ENCODE results near the gene KRT2.

KRT2 gene

GRCh38 chr12:52662093-52662917, 10.3 kb upstream of the KRT2 start:
- H3K9me3 ChIP-seq (ENCODE audit: insufficient read depth, low read depth, low read length) = no peaks in the 10 kb centered on the region
- no peaks in the 10 kb centered on the region for H3K4me1 ChIP-seq (ENCODE audit: insufficient read depth, low read length)
- no peaks in the 10 kb centered on the region for H3K36me3 ChIP-seq (ENCODE audit: insufficient read depth, low read depth, low read length)
- no peak overlapping the region for H3K4me3 ChIP-seq (ENCODE audit: low read length)
- no peak overlapping the region for H3K27ac ChIP-seq (ENCODE audit: low read length)
- no peak overlapping the region for H3K9ac ChIP-seq (ENCODE audit: low read depth, low read length)
- H3K27me3 ChIP-seq (ENCODE audit: insufficient read depth, low read length) = no peaks in the 10 kb centered on the region

DNA sequence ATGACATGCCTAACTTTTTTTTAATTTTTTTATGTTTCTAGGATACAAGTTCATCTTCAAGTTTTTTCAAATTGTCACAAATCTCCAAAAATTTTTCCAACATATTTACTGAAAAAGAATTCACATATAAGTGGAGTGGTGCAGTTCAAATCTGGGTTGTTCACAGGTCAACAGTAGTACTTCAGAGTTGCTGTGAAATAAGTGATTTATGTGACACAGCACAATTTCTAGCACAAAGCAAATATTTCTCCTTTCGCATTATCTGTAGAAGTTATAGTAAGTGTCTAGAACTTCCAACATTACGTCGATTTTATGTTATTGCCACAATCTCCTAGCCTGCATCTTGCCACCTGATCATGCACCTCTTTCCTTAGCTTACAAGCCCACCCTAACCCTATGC, 9.7 kb upstream of the KRT2 start:
- Histone ChIP-seq H3K4me1 (ENCODE audit: insufficient read depth, low read length) (no peaks in the 10 kb centered on the region), H3K27ac (ENCODE audit: low read length) (no peak overlapping the region), H3K4me3 (ENCODE audit: low read length) (no peak overlapping the region), H3K9me3 (ENCODE audit: insufficient read depth, low read depth, low read length) (no peaks in the 10 kb centered on the region), H3K27me3 (ENCODE audit: insufficient read depth, low read length) (no peaks in the 10 kb centered on the region), H3K36me3 (ENCODE audit: insufficient read depth, low read depth, low read length) (no peaks in the 10 kb centered on the region), H3K9ac (ENCODE audit: low read depth, low read length) (no peak overlapping the region)

GRCh38 chr12:52660934-52661499, 9.0 kb upstream of the KRT2 start:
- H3K27ac ChIP-seq (ENCODE audit: low read length) = no peak overlapping the region
- H3K27me3 ChIP-seq (ENCODE audit: insufficient read depth, low read length) = no peaks in the 10 kb centered on the region
- H3K4me1 ChIP-seq (ENCODE audit: insufficient read depth, low read length) = no peaks in the 10 kb centered on the region
- no peak overlapping the region for H3K9ac ChIP-seq (ENCODE audit: low read depth, low read length)
- no peaks in the 10 kb centered on the region for H3K36me3 ChIP-seq (ENCODE audit: insufficient read depth, low read depth, low read length)
- no peak overlapping the region for H3K4me3 ChIP-seq (ENCODE audit: low read length)
- no peaks in the 10 kb centered on the region for H3K9me3 ChIP-seq (ENCODE audit: insufficient read depth, low read depth, low read length)

- no peak overlapping the region for H3K27ac ChIP-seq (ENCODE audit: low read length)
- no peak overlapping the region for H3K4me3 ChIP-seq (ENCODE audit: low read length)
- H3K9me3 ChIP-seq (ENCODE audit: insufficient read depth, low read depth, low read length) = no peaks in the 10 kb centered on the region
- no peak overlapping the region for H3K9ac ChIP-seq (ENCODE audit: low read depth, low read length)
- H3K27me3 ChIP-seq (ENCODE audit: insufficient read depth, low read length) = no peaks in the 10 kb centered on the region
- H3K36me3 ChIP-seq (ENCODE audit: insufficient read depth, low read depth, low read length) = no peaks in the 10 kb centered on the region
- no peaks in the 10 kb centered on the region for H3K4me1 ChIP-seq (ENCODE audit: insufficient read depth, low read length)
Measured at GRCh38 chr12:52659951-52660350, 7.9 kb upstream of the KRT2 start.

- no peak overlapping the region for H3K4me3 ChIP-seq (ENCODE audit: low read length)
- H3K27ac ChIP-seq (ENCODE audit: low read length) = no peak overlapping the region
- H3K9ac ChIP-seq (ENCODE audit: low read depth, low read length) = no peak overlapping the region
- no peaks in the 10 kb centered on the region for H3K27me3 ChIP-seq (ENCODE audit: insufficient read depth, low read length)
- no peaks in the 10 kb centered on the region for H3K4me1 ChIP-seq (ENCODE audit: insufficient read depth, low read length)
- H3K36me3 ChIP-seq (ENCODE audit: insufficient read depth, low read depth, low read length) = no peaks in the 10 kb centered on the region
- H3K9me3 ChIP-seq (ENCODE audit: insufficient read depth, low read depth, low read length) = no peaks in the 10 kb centered on the region
Measured at GRCh38 chr12:52659395-52659794, 7.4 kb upstream of the KRT2 start.

DNA sequence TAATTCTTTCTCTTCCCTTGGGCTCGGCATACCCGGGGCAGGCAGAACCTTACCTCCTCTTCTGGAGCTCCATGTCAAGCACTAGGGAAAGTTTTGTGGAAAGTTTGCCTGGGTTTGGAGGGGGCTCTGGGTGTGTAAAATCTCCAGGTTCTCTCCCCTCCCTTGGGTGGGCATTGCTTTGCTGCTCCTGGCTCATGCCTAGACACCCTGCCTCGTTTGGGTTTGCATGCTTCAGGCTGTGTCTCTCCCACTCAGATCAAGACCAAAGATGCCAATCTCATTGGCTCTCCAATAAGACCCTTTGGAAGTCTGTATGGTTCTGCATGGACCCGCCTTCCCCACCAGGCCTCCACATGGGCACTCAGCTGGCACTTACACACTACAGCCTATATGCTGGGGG, 6.2 kb upstream of the KRT2 start:
- no peaks in the 10 kb centered on the region for H3K4me1 ChIP-seq (ENCODE audit: insufficient read depth, low read length)
- H3K27me3 ChIP-seq (ENCODE audit: insufficient read depth, low read length) = no peaks in the 10 kb centered on the region
- H3K36me3 ChIP-seq (ENCODE audit: insufficient read depth, low read depth, low read length) = no peaks in the 10 kb centered on the region
- no peak overlapping the region for H3K4me3 ChIP-seq (ENCODE audit: low read length)
- no peaks in the 10 kb centered on the region for H3K9me3 ChIP-seq (ENCODE audit: insufficient read depth, low read depth, low read length)
- no peak overlapping the region for H3K9ac ChIP-seq (ENCODE audit: low read depth, low read length)
- H3K27ac ChIP-seq (ENCODE audit: low read length) = no peak overlapping the region

DNA sequence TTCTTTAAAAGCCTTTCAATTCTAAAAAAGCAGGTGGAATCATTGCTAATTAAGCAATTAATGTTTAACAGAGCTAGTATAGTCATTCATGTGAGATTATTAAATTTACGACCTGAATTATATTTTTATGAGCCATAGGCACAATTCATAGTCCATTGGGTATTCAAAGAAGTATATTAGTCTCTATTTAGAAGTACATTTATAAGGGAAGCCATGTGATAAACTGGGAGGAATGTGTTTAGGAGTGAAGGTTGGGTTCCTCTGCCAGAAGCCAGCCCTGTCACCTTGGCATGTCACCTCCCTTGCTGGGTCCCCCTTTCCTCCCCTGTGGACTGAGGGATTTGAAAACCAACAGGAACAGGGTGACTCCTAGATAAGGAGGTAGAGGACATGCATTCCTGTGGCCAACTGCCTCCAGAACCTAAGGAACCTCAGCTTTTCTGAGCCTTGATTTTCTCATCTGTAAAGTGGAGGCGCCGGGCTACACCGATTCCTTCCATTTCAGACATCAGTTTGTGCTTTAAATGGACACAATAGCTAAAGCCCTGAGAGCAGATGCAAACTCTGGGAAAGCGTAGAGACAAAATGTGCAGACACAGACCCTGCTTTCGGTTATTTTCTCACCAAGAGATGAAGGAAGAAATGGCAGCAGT, 5.4 kb upstream of the KRT2 start:
- H3K27ac ChIP-seq (ENCODE audit: low read length) = no peak overlapping the region
- H3K27me3 ChIP-seq (ENCODE audit: insufficient read depth, low read length) = no peaks in the 10 kb centered on the region
- no peaks in the 10 kb centered on the region for H3K4me1 ChIP-seq (ENCODE audit: insufficient read depth, low read length)
- no peak overlapping the region for H3K9ac ChIP-seq (ENCODE audit: low read depth, low read length)
- no peaks in the 10 kb centered on the region for H3K36me3 ChIP-seq (ENCODE audit: insufficient read depth, low read depth, low read length)
- no peaks in the 10 kb centered on the region for H3K9me3 ChIP-seq (ENCODE audit: insufficient read depth, low read depth, low read length)
- H3K4me3 ChIP-seq (ENCODE audit: low read length) = no peak overlapping the region

- no peak overlapping the region for H3K27ac ChIP-seq (ENCODE audit: low read length)
- H3K4me3 ChIP-seq (ENCODE audit: low read length) = no peak overlapping the region
Measured at GRCh38 chr12:52656616-52657015, 4.6 kb upstream of the KRT2 start.

DNA sequence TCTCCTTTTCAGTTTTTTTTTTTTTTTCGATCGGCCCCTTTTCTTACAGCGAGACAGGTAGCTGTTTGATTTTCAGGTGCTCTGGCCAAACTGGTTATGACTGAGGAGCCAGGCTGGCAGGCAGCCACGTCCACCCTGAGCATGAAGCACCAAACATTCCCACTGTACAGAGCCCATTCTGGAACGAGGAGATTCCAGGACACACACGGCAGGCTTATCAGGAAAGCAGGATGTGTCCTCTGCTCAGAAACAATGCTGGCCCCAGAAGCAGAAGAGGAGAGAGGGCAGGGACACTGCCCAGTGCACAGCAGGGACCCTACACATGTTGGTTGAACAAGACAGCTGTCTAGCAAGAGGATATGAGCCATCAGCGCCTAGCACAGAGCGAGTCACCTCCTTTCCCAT, 3.7 kb upstream of the KRT2 start:
- Histone ChIP-seq H3K9ac (ENCODE audit: low read depth, low read length) (no peak overlapping the region), H3K4me1 (ENCODE audit: insufficient read depth, low read length) (no peaks in the 10 kb centered on the region), H3K9me3 (ENCODE audit: insufficient read depth, low read depth, low read length) (no peaks in the 10 kb centered on the region; the same call in 1 of the 2 replicates), H3K36me3 (ENCODE audit: insufficient read depth, low read depth, low read length) (no peaks in the 10 kb centered on the region), H3K27ac (ENCODE audit: low read length) (no peak overlapping the region), H3K27me3 (ENCODE audit: insufficient read depth, low read length) (no peaks in the 10 kb centered on the region), H3K4me3 (ENCODE audit: low read length) (no peak overlapping the region)

More at GRCh38 chr12:52656616-52657015, 4.6 kb upstream of the KRT2 start:
- H3K4me1 ChIP-seq (ENCODE audit: insufficient read depth, low read length) = no peaks in the 10 kb centered on the region
- H3K9me3 ChIP-seq (ENCODE audit: insufficient read depth, low read depth, low read length) = no peaks in the 10 kb centered on the region; the same call in 1 of the 2 replicates
- no peaks in the 10 kb centered on the region for H3K36me3 ChIP-seq (ENCODE audit: insufficient read depth, low read depth, low read length)
- no peaks in the 10 kb centered on the region for H3K27me3 ChIP-seq (ENCODE audit: insufficient read depth, low read length)
- no peak overlapping the region for H3K9ac ChIP-seq (ENCODE audit: low read depth, low read length)

GRCh38 chr12:52655251-52655650, 3.2 kb upstream of the KRT2 start:
- H3K36me3 ChIP-seq (ENCODE audit: insufficient read depth, low read depth, low read length) = no peaks in the 10 kb centered on the region
- H3K4me1 ChIP-seq (ENCODE audit: insufficient read depth, low read length) = no peaks in the 10 kb centered on the region
- no peaks in the 10 kb centered on the region for H3K27me3 ChIP-seq (ENCODE audit: insufficient read depth, low read length)
- H3K4me3 ChIP-seq (ENCODE audit: low read length) = no peak overlapping the region
- no peak overlapping the region for H3K27ac ChIP-seq (ENCODE audit: low read length)
- no peaks in the 10 kb centered on the region; the same call in 1 of the 2 replicates for H3K9me3 ChIP-seq (ENCODE audit: insufficient read depth, low read depth, low read length)
- H3K9ac ChIP-seq (ENCODE audit: low read depth, low read length) = no peak overlapping the region

DNA sequence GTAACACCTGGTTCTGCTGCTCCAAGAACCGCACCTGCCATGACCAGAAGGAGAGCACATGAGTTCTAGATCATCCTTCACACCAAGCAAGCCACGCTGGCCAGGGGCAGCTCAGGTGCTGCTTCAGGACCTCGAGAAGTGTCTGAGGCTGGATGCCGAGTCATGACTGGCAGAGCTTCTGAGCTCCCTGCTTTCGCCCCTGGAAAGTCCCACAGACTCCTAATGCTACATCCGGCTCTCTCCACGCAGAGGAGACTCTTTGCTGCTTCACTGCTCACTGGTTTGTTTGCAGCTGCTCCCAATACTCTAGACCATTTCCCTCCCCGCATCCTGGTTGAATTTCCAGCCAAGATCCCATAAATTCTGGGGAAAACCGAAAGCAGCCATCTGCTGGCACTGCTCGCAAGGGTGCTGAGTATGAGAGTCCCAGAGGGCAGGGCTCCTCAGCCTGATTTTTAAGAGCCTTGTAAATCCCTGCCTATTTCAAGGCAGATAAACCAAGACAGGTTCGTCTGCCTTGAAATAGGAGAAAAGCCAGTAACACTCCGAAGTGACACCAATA, 1.4 kb downstream of the KRT2 start:
- Histone ChIP-seq H3K4me1 (ENCODE audit: insufficient read depth, low read length) (no peaks in the 10 kb centered on the region), H3K27ac (ENCODE audit: low read length) (no peak overlapping the region), H3K27me3 (ENCODE audit: insufficient read depth, low read length) (no peaks in the 10 kb centered on the region), H3K4me3 (ENCODE audit: low read length) (no peak overlapping the region), H3K9ac (ENCODE audit: low read depth, low read length) (no peak overlapping the region), H3K36me3 (ENCODE audit: insufficient read depth, low read depth, low read length) (no peaks in the 10 kb centered on the region), H3K9me3 (ENCODE audit: insufficient read depth, low read depth, low read length) (no peaks in the 10 kb centered on the region; the same call in 1 of the 2 replicates)
